ENCODE results near the gene COPS8. TPM values are rescaled to one million over a fixed set of nuclear protein-coding genes. Genes with fewer than 3 reads are reported as not detected.

COPS8 gene
- total and polyA plus RNA-seq, 2 donors (not counting 1 experiment from before 2014, with no cell fraction given), result 82.1 to 97.3 TPM

DNA sequence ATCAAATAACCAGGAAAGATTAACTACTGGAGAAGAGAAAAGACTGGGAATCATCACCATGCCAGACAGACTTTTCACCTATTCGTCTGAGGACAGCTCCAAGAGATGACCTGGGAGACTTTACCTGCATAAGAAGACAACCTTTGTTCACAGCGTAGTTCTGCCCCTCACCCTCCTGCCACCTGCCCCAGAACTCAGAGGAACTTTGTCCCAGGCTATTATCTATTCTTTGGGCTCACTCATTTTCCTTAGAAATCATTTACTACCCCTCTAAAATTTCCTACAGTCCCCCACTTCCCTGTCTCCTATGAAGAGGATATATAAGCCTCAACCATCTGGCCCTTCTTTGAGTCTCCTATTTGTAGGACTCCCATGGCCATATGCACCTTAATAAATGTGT is 19.3 kb upstream of the COPS8 start:
- Histone ChIP-seq H3K4me2 (ENCODE audit: extremely low read depth, insufficient read depth, low read length) (no peak overlapping the region), H3K4me1 (ENCODE audit: control insufficient read depth, extremely low read depth, insufficient read depth, low read length) (no peaks in the 10 kb centered on the region), H3K79me2 (ENCODE audit: control insufficient read depth, insufficient read depth, low read length) (no peaks in the 10 kb centered on the region), H3K27ac (ENCODE audit: insufficient read depth, low read length) (no peak overlapping the region), H2AFZ (ENCODE audit: low read length) (no peak overlapping the region), H3K9ac (ENCODE audit: insufficient read depth, low read length) (no peak overlapping the region), H3K9me3 (ENCODE audit: control insufficient read depth, insufficient read depth, low read depth, low read length) (no peaks in the 10 kb centered on the region), H4K20me1 (ENCODE audit: control insufficient read depth, extremely low read depth, insufficient read depth, low read length) (no peaks in the 10 kb centered on the region), H3K4me3 (replicated peaks in 1 of 4; ENCODE audit: control extremely low read depth in 1 of 4, insufficient read depth in 1 of 4, low read depth in 3 of 4, low read length in 4 of 4) (no peak overlapping the region), H3K36me3 (ENCODE audit: control insufficient read depth, insufficient read depth, low read length) (no peaks in the 10 kb centered on the region), H3K27me3 (ENCODE audit: control insufficient read depth, insufficient read depth, low read length) (no peaks in the 10 kb centered on the region)
- no peak for TF ChIP-seq CTCF (conservative IDR thresholded peaks at IDR 0.05 in 1 of 2, IDR thresholded peaks at IDR 0.05 in 1 of 2; ENCODE audit: low read depth in 1 of 2, low read length in 2 of 2)
- no peak for TF ChIP-seq EZH2 (IDR thresholded peaks at IDR 0.05; ENCODE audit: low read length, missing control alignments)
- no peak for DNase-seq (ENCODE audit: low read depth in 2 of 2)

GRCh38 chr2:237068005-237068576 is 17.6 kb upstream of the COPS8 start:
- Histone ChIP-seq H3K4me2 (ENCODE audit: extremely low read depth, insufficient read depth, low read length) (no peak overlapping the region), H3K4me1 (ENCODE audit: control insufficient read depth, extremely low read depth, insufficient read depth, low read length) (peaks cover 2% of the 10 kb centered on the region), H3K27me3 (ENCODE audit: control insufficient read depth, insufficient read depth, low read length) (no peaks in the 10 kb centered on the region), H4K20me1 (ENCODE audit: control insufficient read depth, extremely low read depth, insufficient read depth, low read length) (no peaks in the 10 kb centered on the region), H2AFZ (ENCODE audit: low read length) (no peak overlapping the region), H3K9ac (ENCODE audit: insufficient read depth, low read length) (no peak overlapping the region), H3K4me3 (replicated peaks in 1 of 4; ENCODE audit: control extremely low read depth in 1 of 4, insufficient read depth in 1 of 4, low read depth in 3 of 4, low read length in 4 of 4) (no peak overlapping the region), H3K9me3 (ENCODE audit: control insufficient read depth, insufficient read depth, low read depth, low read length) (no peaks in the 10 kb centered on the region), H3K79me2 (ENCODE audit: control insufficient read depth, insufficient read depth, low read length) (no peaks in the 10 kb centered on the region), H3K27ac (ENCODE audit: insufficient read depth, low read length) (no peak overlapping the region), H3K36me3 (ENCODE audit: control insufficient read depth, insufficient read depth, low read length) (no peaks in the 10 kb centered on the region)
- no peak for TF ChIP-seq EZH2 (IDR thresholded peaks at IDR 0.05; ENCODE audit: low read length, missing control alignments)
- peak; percentile 21 to 42 for TF ChIP-seq CTCF (conservative IDR thresholded peaks at IDR 0.05 in 1 of 2, IDR thresholded peaks at IDR 0.05 in 1 of 2; ENCODE audit: low read depth in 1 of 2, low read length in 2 of 2)
- DNase-seq (ENCODE audit: low read depth in 2 of 2), result peak in 1 of 2 donors; percentile 41

- H4K20me1 ChIP-seq (ENCODE audit: control insufficient read depth, extremely low read depth, insufficient read depth, low read length), result no peaks in the 10 kb centered on the region
- no peak overlapping the region for H2AFZ ChIP-seq (ENCODE audit: low read length)
- no peak overlapping the region for H3K27ac ChIP-seq (ENCODE audit: insufficient read depth, low read length)
- H3K79me2 ChIP-seq (ENCODE audit: control insufficient read depth, insufficient read depth, low read length), result no peaks in the 10 kb centered on the region
- H3K9me3 ChIP-seq (ENCODE audit: control insufficient read depth, insufficient read depth, low read depth, low read length), result no peaks in the 10 kb centered on the region
- TF ChIP-seq CTCF (conservative IDR thresholded peaks at IDR 0.05 in 1 of 2, IDR thresholded peaks at IDR 0.05 in 1 of 2; ENCODE audit: low read depth in 1 of 2, low read length in 2 of 2) (peak; percentile 88 to 94), EZH2 (IDR thresholded peaks at IDR 0.05; ENCODE audit: low read length, missing control alignments) (no peak)
- H3K4me2 ChIP-seq (ENCODE audit: extremely low read depth, insufficient read depth, low read length), result no peak overlapping the region
- no peak overlapping the region for H3K9ac ChIP-seq (ENCODE audit: insufficient read depth, low read length)
- H3K4me3 ChIP-seq (replicated peaks in 1 of 4; ENCODE audit: control extremely low read depth in 1 of 4, insufficient read depth in 1 of 4, low read depth in 3 of 4, low read length in 4 of 4), result no peak overlapping the region
- DNase-seq (ENCODE audit: low read depth in 2 of 2), result peak; percentile 43 to 71
- H3K36me3 ChIP-seq (ENCODE audit: control insufficient read depth, insufficient read depth, low read length), result no peaks in the 10 kb centered on the region
- H3K4me1 ChIP-seq (ENCODE audit: control insufficient read depth, extremely low read depth, insufficient read depth, low read length), result peaks cover 20% of the 10 kb centered on the region
- H3K27me3 ChIP-seq (ENCODE audit: control insufficient read depth, insufficient read depth, low read length), result no peaks in the 10 kb centered on the region
Measured at GRCh38 chr2:237072067-237072931, 13.4 kb upstream of the COPS8 start.
